Left ventricle myocardium superior (tissue), 1 donor: ENCODE data around the gene SUV39H1. TPM values are rescaled to one million over a fixed set of nuclear protein-coding genes. Genes with fewer than 3 reads are reported as not detected.
"Not testable (repeated sequence)": the region's sequence is repeated elsewhere in the genome, so short reads cannot be mapped to it uniquely, and the experiment has no call there.

Experiments used
- ATAC-seq: fragments of 200-7000 bp; cut with Tn5 transposase; one replicate; pipeline ENCODE4 v1.9.1; 2020; ENCODE audit warnings: mild to moderate bottlenecking, moderate library complexity
- DNase-seq: peaks from one replicate; pipeline ENCODE4 v3.0.0-alpha.2; 2020
- intact Hi-C: fragments of 100-400 bp; cut with micrococcal nuclease; formaldehyde crosslinking; loops from one replicate; pipeline ENCODE4 v1.11.0; 2022
- long read RNA-seq: library from polyadenylated mRNA; unstranded; transcript quantifications from one replicate; pipeline ENCODE4 v2.0.0, GENCODE V29; 2021
- total RNA-seq: library from RNA; stranded (reverse); fragmentation: NEBNext Ultra II Directional; extraction: Animal tissue kit (Norgen Biotek cat#: 25700); gene quantifications from one replicate; pipeline ENCODE4 v1.2.1, GENCODE V29; 2021
- donor health status: DM: no; HTN: yes; CAD: no; lungs with severe emphysema.

SUV39H1 gene
- 2.4 TPM for total RNA-seq
- long read RNA-seq, partial matches to known transcripts: 3 of 3 reads
- long read RNA-seq, other reads (novel, unspliced or antisense): 0 of 3 reads

DNA sequence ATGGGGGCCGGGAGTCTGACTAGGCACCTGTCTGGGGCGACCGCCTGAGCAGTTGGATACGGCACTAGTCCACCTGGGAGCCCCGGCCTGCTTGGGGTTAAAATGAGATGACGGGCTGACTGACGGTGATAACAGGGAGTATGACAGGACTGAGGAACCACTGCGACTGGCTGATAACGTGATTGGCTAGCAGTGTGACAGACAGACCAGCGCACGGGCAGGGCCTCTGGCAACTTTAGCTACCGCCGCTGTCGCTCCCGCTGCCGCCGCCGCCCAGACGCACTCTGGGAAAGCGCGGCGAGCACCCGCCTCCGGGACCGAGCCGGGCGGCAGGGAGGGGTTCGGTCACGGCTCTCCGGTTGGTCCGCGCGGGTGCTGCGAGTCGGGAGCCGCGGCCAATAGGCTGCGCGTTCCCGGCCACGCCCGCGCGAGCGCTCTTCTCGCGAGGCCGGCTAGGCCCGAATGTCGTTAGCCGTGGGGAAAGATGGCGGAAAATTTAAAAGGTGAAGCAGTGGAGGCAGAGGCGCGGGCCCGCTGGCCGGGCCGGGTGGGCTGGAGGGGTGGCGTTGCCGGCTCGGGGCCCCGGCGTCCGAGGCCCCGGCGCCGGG lies at the start of gene SUV39H1:
TSS of gene SUV39H1 (plus strand) at position 434 of the 608 bp plus-strand sequence. CDS start at position 485, 51 bp downstream.
- intact Hi-C loops: no loop called here
- ATAC-seq (peak; percentile 99), DNase-seq (peak; percentile 93)

GRCh38 chrX:48648336-48648751 lies 48.2 kb upstream of the SUV39H1 start:
- peak; percentile 78 for ATAC-seq
- peak; percentile 28 for DNase-seq
- intact Hi-C loops: no loop called here

- intact Hi-C loops: no loop called here
- DNase-seq (no peak), ATAC-seq (no peak)
These were observed 47.4 kb upstream of the SUV39H1 start for GRCh38 chrX:48649102-48649501.

GRCh38 chrX:48652055-48652579 lies 44.4 kb upstream of the SUV39H1 start:
- intact Hi-C loops, DNase-seq, ATAC-seq: not testable (repeated sequence)

DNA sequence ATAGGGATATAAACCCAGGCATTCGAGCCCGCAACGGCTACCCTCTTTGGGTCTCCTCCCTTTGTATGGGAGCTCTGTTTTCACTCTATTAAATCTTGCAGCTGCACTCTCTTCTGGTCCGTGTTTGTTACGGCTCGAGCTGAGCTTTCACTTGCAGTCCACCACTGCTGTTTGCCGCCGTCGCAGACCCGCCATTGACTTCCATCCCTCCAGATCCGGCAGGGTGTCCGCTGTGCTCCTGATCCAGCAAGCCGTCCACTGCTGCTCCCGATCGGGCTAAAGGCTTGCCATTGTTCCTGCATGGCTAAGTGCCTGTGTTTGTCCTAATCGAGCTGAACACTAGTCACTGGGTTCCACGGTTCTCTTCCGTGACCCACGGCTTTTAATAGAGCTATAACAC lies 41.8 kb upstream of the SUV39H1 start:
- intact Hi-C loops, ATAC-seq: not testable (repeated sequence)

DNA sequence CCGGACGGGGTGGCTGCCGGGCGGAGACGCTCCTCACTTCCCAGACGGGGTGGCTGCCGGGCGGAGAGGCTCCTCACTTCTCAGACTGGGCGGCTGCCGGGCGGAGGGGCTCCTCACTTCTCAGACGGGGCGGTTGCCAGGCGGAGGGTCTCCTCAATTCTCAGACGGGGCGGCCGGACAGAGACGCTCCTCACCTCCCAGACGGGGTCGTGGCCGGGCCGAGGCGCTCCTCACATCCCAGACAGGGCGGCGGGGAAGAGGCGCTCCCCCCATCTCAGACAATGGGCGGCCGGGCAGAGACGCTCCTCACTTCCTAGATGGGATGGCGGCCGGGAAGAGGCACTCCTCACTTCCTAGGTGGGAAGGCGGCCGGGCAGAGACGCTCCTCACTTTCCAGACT lies 36.8 kb upstream of the SUV39H1 start:
- ATAC-seq, DNase-seq, intact Hi-C loops: not testable (repeated sequence)

More for the DNA sequence above, 41.8 kb upstream of the SUV39H1 start:
- DNase-seq: not testable (repeated sequence)

- intact Hi-C loops: no loop called here
- no peak for DNase-seq
- no peak for ATAC-seq
These were observed 33.3 kb upstream of the SUV39H1 start for GRCh38 chrX:48663241-48663640.

GRCh38 chrX:48664156-48664555 lies 32.4 kb upstream of the SUV39H1 start:
- intact Hi-C loops: no loop called here
- DNase-seq: no peak
- no peak for ATAC-seq

DNA sequence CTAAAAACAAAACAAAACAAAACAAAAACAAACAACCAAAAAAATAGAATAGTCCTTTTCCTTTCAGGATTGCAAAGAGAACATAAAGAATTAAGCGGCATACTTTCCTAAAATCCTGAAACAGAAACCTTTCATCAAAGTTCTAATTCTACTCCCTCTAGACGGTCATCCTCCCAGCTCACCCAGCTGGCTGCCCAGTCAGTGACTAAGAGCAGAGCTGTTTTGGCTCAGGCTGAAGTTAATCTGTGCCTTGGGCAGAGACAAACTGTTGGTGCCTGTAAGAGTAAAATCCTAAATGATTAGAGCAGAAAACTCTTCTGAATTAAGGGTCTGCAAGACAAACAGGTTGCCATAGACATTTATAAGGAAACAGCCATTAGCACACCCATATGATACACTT lies 30.5 kb upstream of the SUV39H1 start:
- ATAC-seq (no peak), DNase-seq (no peak)
- intact Hi-C loops: no loop called here

GRCh38 chrX:48666649-48667048 lies 29.9 kb upstream of the SUV39H1 start:
- ATAC-seq: no peak
- intact Hi-C loops: no loop called here
- DNase-seq: no peak

DNA sequence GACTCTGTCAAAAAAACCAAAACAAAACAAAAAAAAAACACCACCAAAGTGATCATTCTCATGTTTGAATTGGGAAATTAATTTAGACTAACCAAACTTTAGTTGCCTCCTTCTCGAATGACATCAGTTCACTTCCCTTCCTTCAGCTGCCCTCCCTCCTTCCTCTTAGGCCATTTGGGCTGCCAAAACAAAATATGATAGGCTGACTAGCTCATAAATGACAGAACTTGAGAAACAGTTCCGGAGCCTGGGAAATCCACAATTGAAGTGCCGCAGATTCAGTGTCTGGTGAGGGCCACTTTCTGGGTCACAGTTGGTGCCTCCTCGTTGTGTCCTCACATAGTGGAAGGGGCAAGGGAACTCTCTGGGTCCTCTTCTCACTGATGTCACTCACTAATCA lies 29.0 kb upstream of the SUV39H1 start:
- intact Hi-C loops: no loop called here
- ATAC-seq: no peak
- DNase-seq: no peak

DNA sequence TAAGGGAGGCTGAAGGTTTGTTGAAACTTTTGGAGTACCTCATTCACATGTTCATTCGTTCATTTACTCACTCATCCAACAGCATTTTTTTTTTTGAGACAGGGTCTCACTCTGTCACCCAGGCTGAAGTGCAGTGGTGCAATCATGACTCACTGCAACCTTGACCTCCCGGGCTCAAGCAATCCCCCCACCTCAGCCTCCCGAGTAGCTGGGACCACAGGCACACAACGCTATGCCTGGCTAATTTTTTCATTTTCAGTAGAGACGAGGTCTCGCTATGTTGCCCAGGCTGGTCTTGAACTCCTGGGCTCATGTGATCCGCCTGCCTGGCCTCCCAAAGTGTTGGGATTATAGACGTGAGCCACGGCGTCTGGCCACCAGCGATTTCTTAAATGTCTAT lies 28.3 kb upstream of the SUV39H1 start:
- ATAC-seq, intact Hi-C loops, DNase-seq: not testable (repeated sequence)

DNA sequence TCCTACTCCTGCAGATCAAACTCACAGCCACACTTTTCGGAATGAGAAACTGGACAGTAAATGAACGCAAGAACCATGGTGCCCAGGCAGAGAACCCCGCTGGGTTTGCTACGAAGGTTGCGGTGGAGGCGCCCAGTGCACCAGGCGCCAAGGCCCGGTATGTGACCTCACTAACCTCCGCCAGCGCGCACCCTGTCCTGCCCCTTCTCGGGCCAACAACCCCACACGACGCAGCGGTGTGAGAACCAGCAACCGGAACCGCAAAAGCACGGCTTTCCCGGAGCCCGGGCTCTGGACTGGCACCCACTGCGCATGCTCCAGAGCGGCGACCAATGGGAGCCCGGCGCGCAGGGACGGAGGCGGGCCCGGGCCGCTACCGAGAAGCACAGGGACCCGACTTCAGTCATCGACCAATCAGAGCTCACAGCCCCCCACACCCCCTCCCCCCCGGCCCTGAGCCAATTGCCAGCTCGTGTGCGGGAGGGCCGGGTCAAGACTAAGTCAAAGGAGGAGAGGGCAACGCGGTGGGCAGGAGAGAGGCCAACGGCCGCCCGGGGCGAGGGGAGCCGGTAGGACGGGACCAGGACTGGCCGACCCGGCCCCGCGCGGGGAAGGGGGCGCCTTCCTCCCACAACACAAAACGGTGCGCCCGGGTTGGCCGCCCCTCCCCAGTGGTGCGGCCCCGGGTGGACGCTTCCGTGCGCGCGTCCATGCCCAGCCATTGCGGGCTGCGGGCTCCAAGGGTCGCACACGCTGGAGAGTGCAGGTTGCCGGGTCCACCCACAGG lies 20.2 kb upstream of the SUV39H1 start:
- intact Hi-C loops: no loop called here
- DNase-seq (peak; percentile 94), ATAC-seq (peak; percentile 100)

DNA sequence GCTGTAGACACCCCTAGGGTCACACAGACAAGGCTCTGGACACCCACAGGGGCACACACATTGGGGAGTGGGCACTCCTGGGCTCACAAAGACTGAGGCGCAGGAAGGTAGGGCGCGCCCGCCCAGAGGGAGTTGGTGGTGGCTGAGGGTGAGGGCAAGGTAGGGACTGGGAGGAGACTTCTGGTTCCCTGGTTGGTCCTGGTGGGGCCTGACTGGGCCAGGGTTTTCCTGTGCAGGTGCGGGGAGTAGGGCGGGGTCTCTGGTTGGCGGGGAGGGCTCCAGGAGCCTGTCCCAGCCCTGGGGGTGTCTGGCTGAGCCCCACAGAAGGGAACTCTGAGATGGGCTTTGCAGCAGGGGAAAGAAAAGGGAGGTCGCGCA lies 19.7 kb upstream of the SUV39H1 start:
- DNase-seq: no peak
- peak; percentile 32 for ATAC-seq
- intact Hi-C loops: no loop called here

GRCh38 chrX:48677516-48677915 lies 19.0 kb upstream of the SUV39H1 start:
- no peak for DNase-seq
- no peak for ATAC-seq
- intact Hi-C loops: no loop called here

DNA sequence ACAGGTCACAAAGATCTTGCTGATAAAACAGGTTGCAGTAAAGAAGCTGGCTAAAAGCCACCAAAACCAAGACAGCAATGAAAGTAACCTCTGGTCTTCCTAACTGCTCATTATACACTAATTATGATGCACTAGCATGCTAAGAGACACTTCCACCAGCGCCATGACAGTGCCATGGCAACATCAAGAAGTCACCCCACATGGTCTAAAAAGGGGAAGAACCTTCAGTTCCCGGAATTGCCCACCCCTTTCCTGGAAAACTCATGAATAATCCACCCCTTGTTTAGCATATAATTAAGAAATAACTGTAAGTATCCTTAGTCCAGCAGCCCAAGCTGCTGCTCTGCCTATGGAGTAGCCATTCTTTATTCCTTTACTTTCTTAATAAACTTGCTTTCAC lies 16.1 kb upstream of the SUV39H1 start:
- DNase-seq, intact Hi-C loops, ATAC-seq: not testable (repeated sequence)

GRCh38 chrX:48680925-48681324 lies 15.6 kb upstream of the SUV39H1 start:
- DNase-seq, ATAC-seq, intact Hi-C loops: not testable (repeated sequence)

- intact Hi-C loops: no loop called here
- no peak for DNase-seq
- ATAC-seq: no peak
These were observed 14.9 kb upstream of the SUV39H1 start for GRCh38 chrX:48681539-48682183.

DNA sequence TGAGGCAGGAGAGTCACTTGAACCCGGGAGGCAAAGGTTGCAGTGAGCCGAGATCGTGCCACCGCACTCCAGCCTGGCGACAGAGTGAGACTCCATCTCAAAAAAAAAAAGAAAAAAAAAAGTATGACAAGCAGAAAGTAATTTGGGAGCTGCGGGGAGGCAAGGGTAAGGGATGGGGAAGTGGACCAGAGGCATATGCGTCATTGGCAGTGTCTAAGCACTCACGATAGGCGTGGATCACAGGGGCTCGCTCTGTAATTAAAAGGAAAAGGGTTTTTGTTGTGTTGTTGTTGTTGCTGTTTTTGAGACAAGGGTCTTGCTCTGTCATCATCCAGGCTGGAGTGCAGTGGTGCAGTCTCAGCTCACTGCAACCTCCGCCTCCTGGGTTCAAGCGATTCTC lies 13.7 kb upstream of the SUV39H1 start:
- DNase-seq, intact Hi-C loops: not testable (repeated sequence)
- peak; percentile 54 for ATAC-seq
